Astrocyte of the spinal cord (primary cell): ENCODE measurements around the gene ZFPM1.

ENCODE experiments used
- DNase-seq: peaks from one replicate; pipeline ENCODE4 v3.0.0; 2011; ENCODE audit warnings: low read depth, low spot score
- H3K4me3 ChIP-seq: 2 replicates; pipeline ENCODE4 v1.5.1; 2011; ENCODE audit warnings: low read depth, mild to moderate bottlenecking, low read length, moderate library complexity
- CTCF ChIP-seq: IDR thresholded peaks from 2 replicates; pipeline ENCODE4 v1.5.1; 2012; ENCODE audit warnings: low read depth, mild to moderate bottlenecking, low read length, inconsistent platforms
- in situ Hi-C: cut with HindIII; loops from 2 replicates; pipeline ENCODE4 v1.10.0; 2017; ENCODE audit warnings: low sequenced_read_pairs

The ZFPM1 gene

GRCh38 chr16:88453217-88453531 is at the start of gene ZFPM1:
Gene ZFPM1 (plus strand): TSS chr16:88453280. CDS start chr16:88453639, 359 bp downstream.
- in situ Hi-C loops: no loop called here
- no peak for TF ChIP-seq CTCF
- H3K4me3 ChIP-seq: peak within 1 kb of the TSS; percentile 52
- no peak for DNase-seq

GRCh38 chr16:88403794-88404581 is 49.1 kb upstream of the ZFPM1 start:
- TF ChIP-seq CTCF: peak; percentile 9
- in situ Hi-C loops: no loop called here
- no peak for DNase-seq
- H3K4me3 ChIP-seq: no peak overlapping the region

GRCh38 chr16:88404769-88405168 is 48.3 kb upstream of the ZFPM1 start:
- in situ Hi-C loops: no loop called here
- no peak overlapping the region for H3K4me3 ChIP-seq
- no peak for TF ChIP-seq CTCF
- DNase-seq: no peak

GRCh38 chr16:88405216-88406060 is 47.6 kb upstream of the ZFPM1 start:
- no peak overlapping the region for H3K4me3 ChIP-seq
- TF ChIP-seq CTCF: no peak
- in situ Hi-C loops: no loop called here
- peak; percentile 28 for DNase-seq

- in situ Hi-C loops: no loop called here
- no peak for DNase-seq
- no peak overlapping the region for H3K4me3 ChIP-seq
- TF ChIP-seq CTCF: peak; percentile 27
These were observed 46.7 kb upstream of the ZFPM1 start for GRCh38 chr16:88406096-88407041.

- in situ Hi-C loops: no loop called here
- TF ChIP-seq CTCF: no peak
These were observed 46.0 kb upstream of the ZFPM1 start for GRCh38 chr16:88407042-88407420.

More at GRCh38 chr16:88407042-88407420, 46.0 kb upstream of the ZFPM1 start:
- H3K4me3 ChIP-seq: no peak overlapping the region
- DNase-seq: no peak
